DMS79 treated with DMSO at 0.1 percent for 48 hours (cell line): ENCODE data around the gene TEX47.

Experiments
- DNase-seq: peaks from one replicate; lab custom pipeline; 2025; lab: John Stamatoyannopoulos, UW

TEX47 gene

DNA sequence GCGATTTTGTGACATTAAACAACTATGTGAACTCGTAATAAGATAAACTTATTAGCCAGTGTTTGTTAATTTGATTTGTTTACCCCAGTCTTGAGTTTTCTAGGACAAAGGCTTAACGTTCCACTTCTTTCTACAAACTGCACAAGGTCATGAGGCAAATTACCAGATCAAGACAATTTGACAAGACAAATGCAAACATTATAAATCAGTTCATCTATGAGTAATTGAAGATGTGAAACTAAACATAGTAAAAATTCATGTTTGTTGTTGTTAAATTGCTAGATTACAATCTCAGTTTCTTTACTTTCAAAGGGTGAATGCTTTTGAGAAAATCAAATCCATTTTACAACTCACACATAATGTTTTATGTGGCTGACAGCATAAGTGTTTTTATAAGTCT, 49.4 kb downstream of the TEX47 start:
- no peak for DNase-seq
